Activated CD4-positive, alpha-beta memory T cell treated with anti-CD3 and anti-CD28 coated beads for 36 hours (primary cell): ENCODE measurements around the gene ZBTB34. TPM values are rescaled to one million over a fixed set of nuclear protein-coding genes. Genes with fewer than 3 reads are reported as not detected.

ENCODE experiments used
- CTCF ChIA-PET: fragments of 350-600 bp; sonication (Branson Sonifier 250); formaldehyde crosslinking; loops from one replicate; lab custom pipeline; 2021; ENCODE audit warnings: antibody characterized with exemption, inconsistent platforms; lab: Charles Lee
- POLR2A ChIA-PET: fragments of 350-600 bp; sonication (Branson Sonifier 250); formaldehyde crosslinking; loops from one replicate; lab custom pipeline; 2021; ENCODE audit warnings: antibody characterized with exemption; lab: Charles Lee
- DNase-seq: peaks from one replicate; pipeline ENCODE4 v3.0.0-alpha.2; 2020
- H3K27ac Mint-ChIP-seq: one replicate; pipeline ENCODE4 v1.8.0; 2021; ENCODE audit warnings: mixed read lengths
- H3K27me3 Mint-ChIP-seq: one replicate; pipeline ENCODE4 v1.8.0; 2021; ENCODE audit warnings: mixed read lengths
- H3K36me3 Mint-ChIP-seq: one replicate; pipeline ENCODE4 v1.8.0; 2021; ENCODE audit warnings: mixed read lengths
- H3K4me1 Mint-ChIP-seq: one replicate; pipeline ENCODE4 v1.8.0; 2021; ENCODE audit warnings: low read depth, mixed read lengths
- H3K4me3 Mint-ChIP-seq: one replicate; pipeline ENCODE4 v1.8.0; 2021; ENCODE audit warnings: mild to moderate bottlenecking, mixed read lengths
- H3K9me3 Mint-ChIP-seq: one replicate; pipeline ENCODE4 v1.8.0; 2021; ENCODE audit warnings: mixed read lengths
- intact Hi-C: fragments of 100-400 bp; cut with micrococcal nuclease; formaldehyde crosslinking; loops from one replicate; pipeline ENCODE4 v1.15.1; 2023
- total RNA-seq, 2 experiments: library from RNA; stranded (reverse); gene quantifications; one replicate each; pipeline ENCODE4 v1.2.3, GENCODE V29; 2021

The ZBTB34 gene
- total RNA-seq, 2 experiments from 2014 or later, result 4.0 to 4.5 TPM

- DNase-seq, result no peak
- Mint-ChIP-seq H3K36me3 (peaks cover 16% of the 10 kb centered on the region), H3K27me3 (no peaks in the 10 kb centered on the region), H3K4me1 (no peaks in the 10 kb centered on the region), H3K27ac (no peak overlapping the region), H3K4me3 (no peak overlapping the region), H3K9me3 (no peaks in the 10 kb centered on the region)
- intact Hi-C loops, result no loop called here
- POLR2A ChIA-PET, result no interaction called here
- CTCF ChIA-PET, result no interaction called here
Measured at GRCh38 chr9:126883636-126884035, 23.2 kb downstream of the ZBTB34 start.

DNA sequence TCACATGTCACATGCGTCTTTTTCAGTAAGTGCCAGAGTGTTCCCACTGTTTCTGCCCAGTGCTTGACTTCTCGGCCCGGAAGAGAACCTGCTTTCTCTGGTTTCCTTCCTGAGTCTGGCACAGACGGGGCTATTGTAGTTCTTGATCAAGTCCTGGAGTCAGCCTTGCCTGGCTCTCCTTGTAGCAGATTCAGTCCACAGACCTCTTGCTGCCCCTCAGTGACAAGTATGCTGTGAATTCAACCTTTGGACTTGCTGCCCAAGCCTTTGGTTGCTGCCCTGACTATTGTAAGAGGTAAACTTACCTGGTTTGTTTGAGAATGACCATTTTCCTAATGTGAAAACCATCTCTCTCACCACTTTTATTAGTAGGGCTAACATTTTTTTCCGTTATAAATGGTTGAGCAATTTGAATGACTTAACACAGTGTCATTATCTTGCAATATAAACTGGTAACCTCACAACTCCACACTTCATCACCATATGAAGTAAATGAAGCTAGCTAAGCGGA, 24.7 kb downstream of the ZBTB34 start:
- Mint-ChIP-seq H3K9me3 (no peaks in the 10 kb centered on the region), H3K27me3 (no peaks in the 10 kb centered on the region), H3K4me1 (no peaks in the 10 kb centered on the region), H3K4me3 (no peak overlapping the region), H3K36me3 (peaks cover 8% of the 10 kb centered on the region), H3K27ac (no peak overlapping the region)
- no peak for DNase-seq
- intact Hi-C loops, result no loop called here
- ChIA-PET CTCF (no interaction called here), POLR2A (no interaction called here)

DNA sequence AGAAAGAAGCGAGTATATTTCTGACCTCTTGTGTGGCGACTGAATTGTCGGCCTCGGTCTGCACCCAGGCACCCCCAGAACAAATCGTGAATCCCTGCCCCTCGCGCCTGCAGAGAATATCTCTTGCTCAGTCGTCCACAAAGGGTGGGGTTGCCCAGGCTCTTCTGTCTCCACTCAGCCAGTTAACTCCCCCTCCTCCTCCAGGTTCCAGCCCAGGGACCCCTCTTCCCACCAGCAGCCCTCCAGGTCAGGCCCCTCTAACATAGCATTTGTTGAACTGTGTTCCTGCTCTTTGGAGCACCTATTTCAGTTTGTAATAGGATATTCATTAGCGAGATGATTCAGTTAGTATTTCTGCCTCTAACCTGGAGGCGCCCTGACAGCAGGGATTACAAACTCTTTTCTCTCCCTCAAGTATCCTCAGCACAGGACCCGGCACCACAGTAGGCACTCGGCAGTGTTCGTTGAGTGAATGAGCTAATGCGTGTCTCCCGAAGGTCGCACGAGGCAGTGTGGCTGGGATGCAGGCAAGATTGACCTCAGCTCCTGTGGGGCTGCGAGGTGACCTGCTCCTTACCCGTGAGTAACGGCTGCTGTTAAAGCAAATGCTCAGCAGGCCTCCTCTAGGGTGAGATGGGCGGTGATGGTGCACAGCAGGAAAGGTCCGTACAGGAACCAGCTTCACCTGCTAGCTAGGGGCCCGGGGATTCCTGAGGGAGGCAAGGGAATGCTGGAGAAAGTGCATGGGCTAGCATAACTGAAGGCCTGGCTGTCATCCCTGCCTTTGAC, 25.8 kb downstream of the ZBTB34 start:
- no peak overlapping the region for H3K27ac Mint-ChIP-seq
- H3K36me3 Mint-ChIP-seq, result peaks cover 2% of the 10 kb centered on the region
- POLR2A ChIA-PET, result no interaction called here
- H3K4me1 Mint-ChIP-seq, result no peaks in the 10 kb centered on the region
- no peaks in the 10 kb centered on the region for H3K9me3 Mint-ChIP-seq
- H3K27me3 Mint-ChIP-seq, result no peaks in the 10 kb centered on the region
- DNase-seq, result no peak
- intact Hi-C loops, result no loop called here
- no peak overlapping the region for H3K4me3 Mint-ChIP-seq
- CTCF ChIA-PET, result no interaction called here

GRCh38 chr9:126886897-126887296, 26.5 kb downstream of the ZBTB34 start:
- intact Hi-C loops, result no loop called here
- CTCF ChIA-PET, result no interaction called here

GRCh38 chr9:126891676-126892075, 31.2 kb downstream of the ZBTB34 start:
- ChIA-PET POLR2A (no interaction called here), CTCF (no interaction called here)
- intact Hi-C loops, result no loop called here
- Mint-ChIP-seq H3K36me3 (no peaks in the 10 kb centered on the region), H3K9me3 (no peaks in the 10 kb centered on the region), H3K4me1 (peaks cover 1% of the 10 kb centered on the region), H3K27me3 (no peaks in the 10 kb centered on the region), H3K27ac (no peak overlapping the region), H3K4me3 (no peak overlapping the region)
- no peak for DNase-seq

More at GRCh38 chr9:126886897-126887296, 26.5 kb downstream of the ZBTB34 start:
- POLR2A ChIA-PET, result no interaction called here
- no peaks in the 10 kb centered on the region for H3K9me3 Mint-ChIP-seq
- no peaks in the 10 kb centered on the region for H3K27me3 Mint-ChIP-seq
- no peak for DNase-seq
- no peaks in the 10 kb centered on the region for H3K4me1 Mint-ChIP-seq
- no peak overlapping the region for H3K27ac Mint-ChIP-seq
- peaks cover 2% of the 10 kb centered on the region for H3K36me3 Mint-ChIP-seq
- no peak overlapping the region for H3K4me3 Mint-ChIP-seq

GRCh38 chr9:126893079-126893478, 32.6 kb downstream of the ZBTB34 start:
- CTCF ChIA-PET, result interaction anchor here (1.2 kb wide), 1 partner anchor 24 kb away, joined by 3 read pairs; no protein-coding TSS in a partner anchor

DNA sequence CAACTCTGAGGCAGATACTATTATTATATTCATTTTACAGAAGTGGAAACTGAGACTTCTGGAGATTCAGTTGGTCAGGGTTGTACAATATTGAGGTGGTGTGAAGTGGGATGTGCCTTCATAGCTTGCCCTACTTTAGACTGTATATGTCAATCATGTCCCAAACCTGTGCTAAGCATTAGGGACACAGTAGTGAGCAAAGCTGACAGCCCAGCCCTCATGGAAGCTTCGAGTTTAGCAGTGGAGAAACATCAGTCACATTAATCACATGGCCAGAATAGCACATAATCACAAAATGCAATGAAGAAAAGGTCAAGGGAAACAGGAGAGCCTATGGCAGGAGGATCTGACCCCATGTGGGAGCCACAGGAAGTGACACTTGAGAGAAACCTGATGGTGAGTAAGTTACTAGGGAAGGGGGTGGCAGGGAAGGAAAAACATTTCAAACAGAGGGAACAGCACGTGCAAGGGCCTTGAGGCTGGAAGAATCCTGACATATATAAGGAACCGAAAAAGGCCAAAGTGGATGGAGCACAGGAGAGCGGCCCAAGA, 33.7 kb downstream of the ZBTB34 start:
- H3K4me3 Mint-ChIP-seq, result no peak overlapping the region
- ChIA-PET CTCF (interaction anchor here (1.2 kb wide), 1 partner anchor 23 kb away, joined by 3 read pairs; no protein-coding TSS in a partner anchor), POLR2A (no interaction called here)
- H3K9me3 Mint-ChIP-seq, result no peaks in the 10 kb centered on the region
- H3K36me3 Mint-ChIP-seq, result no peaks in the 10 kb centered on the region
- intact Hi-C loops, result no loop called here
- peaks cover 6% of the 10 kb centered on the region for H3K27me3 Mint-ChIP-seq
- DNase-seq, result no peak
- H3K4me1 Mint-ChIP-seq, result peaks cover 1% of the 10 kb centered on the region
- H3K27ac Mint-ChIP-seq, result no peak overlapping the region

More at GRCh38 chr9:126893079-126893478, 32.6 kb downstream of the ZBTB34 start:
- peaks cover 6% of the 10 kb centered on the region for H3K27me3 Mint-ChIP-seq
- no peaks in the 10 kb centered on the region for H3K36me3 Mint-ChIP-seq
- intact Hi-C loops, result no loop called here
- no peak overlapping the region for H3K4me3 Mint-ChIP-seq
- POLR2A ChIA-PET, result no interaction called here
- H3K4me1 Mint-ChIP-seq, result peaks cover 1% of the 10 kb centered on the region
- H3K27ac Mint-ChIP-seq, result no peak overlapping the region
- no peaks in the 10 kb centered on the region for H3K9me3 Mint-ChIP-seq
- no peak for DNase-seq

- no peak overlapping the region for H3K4me3 Mint-ChIP-seq
- ChIA-PET POLR2A (interaction anchor here (0.6 kb wide), 1 partner anchor 352 kb away, joined by 3 read pairs; no protein-coding TSS in a partner anchor), CTCF (no interaction called here)
- peaks cover 10% of the 10 kb centered on the region for H3K9me3 Mint-ChIP-seq
- no peaks in the 10 kb centered on the region for H3K4me1 Mint-ChIP-seq
- H3K36me3 Mint-ChIP-seq, result peaks cover 4% of the 10 kb centered on the region
- intact Hi-C loops, result no loop called here
- H3K27ac Mint-ChIP-seq, result no peak overlapping the region
- no peak for DNase-seq
- H3K27me3 Mint-ChIP-seq, result peaks cover 3% of the 10 kb centered on the region
Measured at GRCh38 chr9:126902210-126902609, 41.8 kb downstream of the ZBTB34 start.

GRCh38 chr9:126904586-126904985, 44.1 kb downstream of the ZBTB34 start:
- no peak for DNase-seq
- intact Hi-C loops, result no loop called here
- H3K27ac Mint-ChIP-seq, result no peak overlapping the region
- ChIA-PET POLR2A (no interaction called here), CTCF (no interaction called here)
- no peaks in the 10 kb centered on the region for H3K27me3 Mint-ChIP-seq
- H3K4me1 Mint-ChIP-seq, result no peaks in the 10 kb centered on the region
- H3K9me3 Mint-ChIP-seq, result peaks cover 10% of the 10 kb centered on the region
- no peak overlapping the region for H3K4me3 Mint-ChIP-seq
- H3K36me3 Mint-ChIP-seq, result peaks cover 4% of the 10 kb centered on the region

DNA sequence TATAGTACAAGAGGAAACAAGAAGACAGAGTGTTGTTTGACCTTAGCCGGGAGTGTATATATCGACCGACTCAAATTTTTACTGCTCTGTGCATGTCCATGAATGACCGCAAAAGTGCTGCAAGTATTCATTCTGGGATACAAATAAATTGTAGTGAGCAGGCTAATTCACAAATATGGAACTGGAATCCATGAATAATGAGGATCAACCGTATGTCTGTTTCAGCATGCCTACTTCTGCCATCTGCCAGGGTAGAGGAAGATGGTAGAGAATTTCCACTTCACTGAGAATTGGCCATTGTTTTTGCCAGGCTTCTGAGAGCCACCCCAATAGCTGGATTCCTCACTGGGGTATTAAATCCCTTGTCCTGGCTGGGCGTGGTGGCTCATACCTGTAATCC, 45.7 kb downstream of the ZBTB34 start:
- no peak for DNase-seq
- Mint-ChIP-seq H3K4me3 (no peak overlapping the region), H3K4me1 (no peaks in the 10 kb centered on the region), H3K36me3 (peaks cover 2% of the 10 kb centered on the region), H3K27ac (no peak overlapping the region), H3K27me3 (no peaks in the 10 kb centered on the region), H3K9me3 (peaks cover 7% of the 10 kb centered on the region)
- ChIA-PET POLR2A (no interaction called here), CTCF (no interaction called here)
- intact Hi-C loops, result no loop called here

- H3K36me3 Mint-ChIP-seq, result no peaks in the 10 kb centered on the region
- intact Hi-C loops, result no loop called here
- no peak overlapping the region for H3K4me3 Mint-ChIP-seq
- no peaks in the 10 kb centered on the region for H3K4me1 Mint-ChIP-seq
- CTCF ChIA-PET, result no interaction called here
- no peak for DNase-seq
- H3K27ac Mint-ChIP-seq, result no peak overlapping the region
- H3K27me3 Mint-ChIP-seq, result no peaks in the 10 kb centered on the region
- H3K9me3 Mint-ChIP-seq, result no peaks in the 10 kb centered on the region
- POLR2A ChIA-PET, result no interaction called here
Measured at GRCh38 chr9:126907058-126907457, 46.6 kb downstream of the ZBTB34 start.

DNA sequence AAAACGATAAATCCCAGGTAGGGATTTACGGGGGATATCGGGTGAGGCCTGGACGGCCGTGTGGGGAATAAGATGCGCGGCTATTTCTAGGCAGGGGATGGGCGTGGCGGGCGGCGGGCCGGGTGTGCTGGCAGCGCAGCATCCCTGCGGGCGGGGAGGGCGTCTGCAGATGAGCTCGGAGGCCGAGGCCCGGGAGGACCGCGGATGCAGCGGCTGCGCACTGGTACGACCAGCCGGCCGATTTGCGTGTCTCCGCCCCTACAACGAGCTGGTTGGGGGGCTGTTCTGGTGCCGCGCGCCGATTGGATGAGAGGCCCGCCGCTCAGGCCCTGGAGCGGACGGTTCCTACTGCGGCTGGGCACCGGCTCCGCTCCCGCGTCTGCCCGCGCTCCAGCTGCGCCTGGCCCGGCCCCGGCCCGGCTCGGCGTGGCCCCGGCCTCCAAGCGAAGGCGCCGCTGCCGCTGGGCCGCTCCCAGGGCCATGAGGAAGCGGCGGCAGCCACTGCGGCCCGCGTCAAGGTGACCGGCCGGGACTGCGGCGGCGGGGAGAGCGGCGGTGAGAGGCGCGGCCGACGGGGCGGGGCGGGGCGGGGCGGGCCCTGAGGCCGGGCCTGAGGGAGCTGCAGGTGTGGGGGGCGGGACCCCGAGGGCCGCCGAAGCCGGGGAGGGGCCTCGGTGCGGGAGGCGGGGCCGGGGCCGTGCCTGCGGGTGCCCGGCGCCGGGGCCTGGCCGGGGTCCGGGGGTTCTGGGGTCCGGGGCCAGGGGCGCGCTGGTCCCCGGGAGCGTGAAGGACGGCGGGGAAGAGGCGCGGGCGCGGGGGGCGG, 54.2 kb downstream of the ZBTB34 start, which contains the start of gene RALGPS1:
RALGPS1 (plus strand) TSS at position 325 of the 823 bp plus-strand sequence. CDS start 47,508 bp downstream, outside the sequence.
- peak; percentile 94 for DNase-seq
- no peaks in the 10 kb centered on the region for H3K27me3 Mint-ChIP-seq
- intact Hi-C loops, result no loop called here
- ChIA-PET CTCF (interaction anchor here (0.7 to 1.5 kb wide), 8 partner anchors 16 to 300 kb away, joined by 3 to 7 read pairs (median 4); no protein-coding TSS in a partner anchor), POLR2A (no interaction called here)
- no peaks in the 10 kb centered on the region for H3K9me3 Mint-ChIP-seq
- H3K4me3 Mint-ChIP-seq, result peak within 1 kb of the TSS; percentile 69
- no peak within 1 kb of the TSS for H3K27ac Mint-ChIP-seq
- H3K4me1 Mint-ChIP-seq, result peaks cover 6% of the 10 kb centered on the region
- H3K36me3 Mint-ChIP-seq, result no peaks in the 10 kb centered on the region
